ENCODE measurements around the gene OR2A14. TPM values are rescaled to one million over a fixed set of nuclear protein-coding genes. Genes with fewer than 3 reads are reported as not detected.

The OR2A14 gene
- total RNA-seq, 1 experiment from 2014 or later, result not detected

DNA sequence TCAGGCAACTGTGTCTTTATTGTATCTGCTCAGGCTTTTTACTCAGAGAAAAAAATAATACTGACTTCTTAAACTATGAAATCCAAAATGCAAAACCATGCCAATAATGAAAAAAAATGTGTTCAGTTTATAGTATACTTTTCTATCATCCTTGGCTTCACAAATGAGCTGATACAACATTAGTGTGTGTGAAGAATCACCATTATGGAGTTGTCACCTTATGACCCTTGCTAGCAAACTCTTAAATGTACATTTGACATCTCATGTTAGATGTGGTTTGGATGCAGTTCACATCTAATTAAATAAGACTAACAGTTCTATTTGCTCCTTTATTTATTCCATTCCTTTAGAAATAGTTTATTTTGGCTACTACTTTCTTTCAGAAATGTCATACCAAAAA, 17.8 kb upstream of the OR2A14 start:
- H3K4me1 Mint-ChIP-seq, result no peaks in the 10 kb centered on the region
- no peak overlapping the region for H3K23ac ChIP-seq (ENCODE audit: insufficient read length, low read depth, low read length)
- H3K27ac ChIP-seq (ENCODE audit: insufficient read length, low read depth, low read length), result no peak overlapping the region
- no peak overlapping the region for H3K4me2 ChIP-seq (ENCODE audit: insufficient read depth, insufficient read length, low read length)
- no peak overlapping the region for H4K5ac ChIP-seq (ENCODE audit: insufficient read length, low read depth, low read length)
- H3K4me3 Mint-ChIP-seq, result no peak overlapping the region
- H3K79me1 ChIP-seq (ENCODE audit: insufficient read depth, low read depth, low read length, poor library complexity, severe bottlenecking), result no peaks in the 10 kb centered on the region
- H2BK20ac ChIP-seq (ENCODE audit: low read depth, low read length, poor library complexity, severe bottlenecking), result no peak overlapping the region
- DNase-seq, result no peak
- H3K23me2 ChIP-seq (ENCODE audit: insufficient read length, low read depth, low read length, poor library complexity, severe bottlenecking), result no peaks in the 10 kb centered on the region
- no peaks in the 10 kb centered on the region for H3K9me3 ChIP-seq (ENCODE audit: control insufficient read depth, low read depth, low read length)
- no peak overlapping the region for H2BK120ac ChIP-seq (ENCODE audit: low read depth, low read length, poor library complexity, severe bottlenecking)
- H3K9me3 Mint-ChIP-seq, result no peaks in the 10 kb centered on the region
- H2BK15ac ChIP-seq (ENCODE audit: low read depth, low read length), result no peak overlapping the region
- H2BK5ac ChIP-seq (ENCODE audit: insufficient read length, low read length), result no peak overlapping the region
- H3K27me3 ChIP-seq (ENCODE audit: insufficient read depth, low read length), result no peaks in the 10 kb centered on the region
- no peak overlapping the region for H3K27ac Mint-ChIP-seq
- no peak overlapping the region for H3K18ac ChIP-seq (ENCODE audit: insufficient read length, low read depth, low read length)
- no peak overlapping the region for H3K56ac ChIP-seq (ENCODE audit: insufficient read length, low read depth, low read length)
- no peak overlapping the region for H2AFZ ChIP-seq (ENCODE audit: low read length)
- no peak overlapping the region for H4K91ac ChIP-seq (ENCODE audit: insufficient read length, low read depth, low read length)
- H4K8ac ChIP-seq (replicated peaks; ENCODE audit: insufficient read length, low read depth, low read length), result no peak overlapping the region
- H3K4me1 ChIP-seq (ENCODE audit: insufficient read depth, low read length), result no peaks in the 10 kb centered on the region; the same call in 1 of the 2 replicates
- H3K36me3 Mint-ChIP-seq (ENCODE audit: insufficient read depth in 1 of 3, low read depth in 3 of 3), result no peaks in the 10 kb centered on the region
- H4K20me1 ChIP-seq (ENCODE audit: control insufficient read depth, insufficient read depth, insufficient read length), result no peaks in the 10 kb centered on the region
- no peak overlapping the region for H3T11ph ChIP-seq (ENCODE audit: low read length)
- no peaks in the 10 kb centered on the region for H3K79me2 ChIP-seq (ENCODE audit: insufficient read depth, low read length)
- TF ChIP-seq, protein P1, sequence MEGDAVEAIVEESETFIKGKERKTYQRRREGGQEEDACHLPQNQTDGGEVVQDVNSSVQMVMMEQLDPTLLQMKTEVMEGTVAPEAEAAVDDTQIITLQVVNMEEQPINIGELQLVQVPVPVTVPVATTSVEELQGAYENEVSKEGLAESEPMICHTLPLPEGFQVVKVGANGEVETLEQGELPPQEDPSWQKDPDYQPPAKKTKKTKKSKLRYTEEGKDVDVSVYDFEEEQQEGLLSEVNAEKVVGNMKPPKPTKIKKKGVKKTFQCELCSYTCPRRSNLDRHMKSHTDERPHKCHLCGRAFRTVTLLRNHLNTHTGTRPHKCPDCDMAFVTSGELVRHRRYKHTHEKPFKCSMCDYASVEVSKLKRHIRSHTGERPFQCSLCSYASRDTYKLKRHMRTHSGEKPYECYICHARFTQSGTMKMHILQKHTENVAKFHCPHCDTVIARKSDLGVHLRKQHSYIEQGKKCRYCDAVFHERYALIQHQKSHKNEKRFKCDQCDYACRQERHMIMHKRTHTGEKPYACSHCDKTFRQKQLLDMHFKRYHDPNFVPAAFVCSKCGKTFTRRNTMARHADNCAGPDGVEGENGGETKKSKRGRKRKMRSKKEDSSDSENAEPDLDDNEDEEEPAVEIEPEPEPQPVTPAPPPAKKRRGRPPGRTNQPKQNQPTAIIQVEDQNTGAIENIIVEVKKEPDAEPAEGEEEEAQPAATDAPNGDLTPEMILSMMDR (conservative IDR thresholded peaks at IDR 0.05), result no peak
- no peak overlapping the region for H2AK5ac ChIP-seq (ENCODE audit: insufficient read length, low read length)
- no peak overlapping the region for H3K14ac ChIP-seq (ENCODE audit: insufficient read depth, low read length)
- no peak overlapping the region for H2BK12ac ChIP-seq (ENCODE audit: insufficient read length, low read depth, low read length)
- H3K4ac ChIP-seq (ENCODE audit: low read depth, low read length), result no peak overlapping the region
- H3K9ac ChIP-seq (ENCODE audit: extremely low read depth, insufficient read length, low read length), result no peak overlapping the region
- H3K27me3 Mint-ChIP-seq (ENCODE audit: low read depth), result no peaks in the 10 kb centered on the region

Data from H9 (cell line).